Liver (tissue), 3 donors: ENCODE results near the gene USP9X.

Source experiments
- CTCF ChIP-seq: fragments of 150-350 bp; IDR thresholded peaks from 2 replicates; pipeline ENCODE4 v1.5.1; 2017; ENCODE audit warnings: improper control_type of control experiment, low read depth, low read length; ENCODE audit not compliant: missing input control
- FOXA1 ChIP-seq: IDR thresholded peaks from 2 replicates; pipeline ENCODE4 v1.6.1; 2016; ENCODE audit warnings: antibody characterized with exemption
- RXRA ChIP-seq, 2 donors: IDR thresholded peaks; 2 replicates each; pipeline ENCODE4 v1.6.1; 2017 to 2018; ENCODE audit warnings: antibody characterized with exemption in 2 of 2, mild to moderate bottlenecking in 1 of 2
- TF ChIP-seq, protein P1 (sequence below): IDR thresholded peaks from 2 replicates; pipeline ENCODE4 v1.6.1; 2016; ENCODE audit warnings: antibody characterized with exemption
- TF ChIP-seq, protein P2 (sequence below): IDR thresholded peaks from 2 replicates; pipeline ENCODE4 v1.6.1; 2016; ENCODE audit warnings: antibody characterized with exemption
- donor health status: healthy.
- donor health status: healthy.

- TF ChIP-seq, protein P1, sequence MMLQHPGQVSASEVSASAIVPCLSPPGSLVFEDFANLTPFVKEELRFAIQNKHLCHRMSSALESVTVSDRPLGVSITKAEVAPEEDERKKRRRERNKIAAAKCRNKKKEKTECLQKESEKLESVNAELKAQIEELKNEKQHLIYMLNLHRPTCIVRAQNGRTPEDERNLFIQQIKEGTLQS, result no peak
- no peak for TF ChIP-seq CTCF
- TF ChIP-seq, protein P2, sequence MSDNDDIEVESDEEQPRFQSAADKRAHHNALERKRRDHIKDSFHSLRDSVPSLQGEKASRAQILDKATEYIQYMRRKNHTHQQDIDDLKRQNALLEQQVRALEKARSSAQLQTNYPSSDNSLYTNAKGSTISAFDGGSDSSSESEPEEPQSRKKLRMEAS, result no peak
- no peak for TF ChIP-seq RXRA (IDR thresholded peaks at IDR 0.05)
- TF ChIP-seq FOXA1, result no peak
These were observed 43.7 kb downstream of the USP9X start for GRCh38 chrX:41128955-41129354.
